Gastroesophageal sphincter (tissue), 4 donors: ENCODE measurements around the gene PPP2R5C. TPM values are rescaled to one million over a fixed set of nuclear protein-coding genes. Genes with fewer than 3 reads are reported as not detected.

Experiments
- ATAC-seq: fragments of 150-250 bp; one replicate; pipeline ENCODE4 v1.9.1; 2016; ENCODE audit warnings: mild to moderate bottlenecking, moderate library complexity
- H3K27ac ChIP-seq, 4 donors: fragments of 200-600 bp; sonication (generic) in 3 of 4; 1 replicate in 3 of 4; 2 replicates in 1 of 4; pipeline ENCODE4 v1.5.1; 2016 to 2019
- H3K27me3 ChIP-seq: fragments of 200-600 bp; sonication (generic); one replicate; pipeline ENCODE4 v1.5.1; 2019
- H3K36me3 ChIP-seq, 2 donors: fragments of 200-600 bp; sonication (generic); one replicate each; pipeline ENCODE4 v1.5.1; 2019; ENCODE audit warnings: control low read depth in 1 of 2
- H3K4me1 ChIP-seq, 3 donors: fragments of 200-600 bp; sonication (generic); 1 replicate in 2 of 3; 2 replicates in 1 of 3; pipeline ENCODE4 v1.5.1; 2016 to 2019; ENCODE audit warnings: control low read depth in 2 of 3
- H3K4me3 ChIP-seq, 2 donors: fragments of 200-600 bp; sonication (generic); one replicate each; pipeline ENCODE4 v1.5.1; 2019; ENCODE audit warnings: mild to moderate bottlenecking in 1 of 2, moderate library complexity in 1 of 2
- H3K9me3 ChIP-seq, 3 donors: fragments of 200-600 bp; sonication (generic); one replicate each; pipeline ENCODE4 v1.5.1; 2017 to 2019; ENCODE audit warnings: control low read depth in 2 of 3
- EP300 ChIP-seq: sonication (generic); formaldehyde crosslinking; IDR thresholded peaks from one replicate; pipeline ENCODE4 v1.6.1; 2017; ENCODE audit warnings: antibody characterized with exemption, mild to moderate bottlenecking
- POLR2A ChIP-seq, 2 donors: fragments of 450-650 bp; IDR thresholded peaks; one replicate each; pipeline ENCODE4 v1.6.1; 2017; ENCODE audit warnings: antibody characterized with exemption in 2 of 2, mild to moderate bottlenecking in 2 of 2, moderate library complexity in 1 of 2
- POLR2AphosphoS5 ChIP-seq: sonication (generic); formaldehyde crosslinking; IDR thresholded peaks from one replicate; pipeline ENCODE4 v1.6.1; 2017; ENCODE audit warnings: antibody characterized with exemption
- WGBS, 2 donors: methylation state at CpG; one replicate each; pipeline ENCODE4 v1.1.5; 2018; ENCODE audit warnings: low coverage in 1 of 2; 5-methylcytosine and 5-hydroxymethylcytosine counted together
- total RNA-seq, 4 donors: library from RNA; depleted of rRNA; stranded (reverse); fragments of >200 nt; gene quantifications; one replicate each; pipeline ENCODE4 v1.1.0, GENCODE V29; 2016
- TF ChIP-seq, protein P1 (sequence below), 4 experiments: fragments of 200-600 bp in 2 of 4; fragments of 450-650 bp in 2 of 4; sonication (generic) in 1 of 4; IDR thresholded peaks; one replicate each; pipeline ENCODE4 v1.5.1; 2017 to 2019; ENCODE audit warnings: antibody characterized with exemption in 4 of 4, mild to moderate bottlenecking in 2 of 4, moderate library complexity in 2 of 4

The PPP2R5C gene
- total RNA-seq, 4 donors from 2014 or later, result 123 to 199 (median 131) TPM

DNA sequence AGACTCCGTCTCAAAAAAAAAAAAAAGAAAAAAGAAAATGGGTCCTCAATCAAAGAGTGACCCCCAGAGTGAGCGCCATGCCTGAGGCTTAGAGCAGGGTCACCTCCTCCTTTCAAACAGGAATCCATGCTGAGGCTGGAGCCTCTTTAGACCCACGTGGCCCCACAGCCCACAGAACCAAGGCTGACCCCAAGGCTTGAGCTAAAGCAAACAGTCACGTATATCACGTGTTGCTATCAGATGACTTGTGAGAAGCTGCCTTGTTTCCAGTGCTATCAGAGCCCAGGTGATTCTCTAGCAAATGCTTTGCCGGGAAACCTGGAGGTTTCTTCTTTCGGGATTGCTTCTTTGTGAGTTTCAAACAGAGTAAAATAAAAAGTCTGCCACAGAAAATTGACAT, 171.2 kb downstream of the PPP2R5C start:
- H3K27me3 ChIP-seq, result no peaks in the 10 kb centered on the region
- ATAC-seq, result no peak
- H3K9me3 ChIP-seq, result no peaks in the 10 kb centered on the region
- peaks cover 0 to 6% of the 10 kb centered on the region in 2 donors for H3K36me3 ChIP-seq
- peaks cover 0 to 13% (median 5%) of the 10 kb centered on the region in 3 donors for H3K4me1 ChIP-seq
- no peak for TF ChIP-seq EP300
- H3K4me3 ChIP-seq, result no peak overlapping the region
- no peak overlapping the region for H3K27ac ChIP-seq
- 42 to 43% methylated on average over 4 to 5 of the region's 7 CpGs for whole genome bisulfite sequencing, 2 donors

DNA sequence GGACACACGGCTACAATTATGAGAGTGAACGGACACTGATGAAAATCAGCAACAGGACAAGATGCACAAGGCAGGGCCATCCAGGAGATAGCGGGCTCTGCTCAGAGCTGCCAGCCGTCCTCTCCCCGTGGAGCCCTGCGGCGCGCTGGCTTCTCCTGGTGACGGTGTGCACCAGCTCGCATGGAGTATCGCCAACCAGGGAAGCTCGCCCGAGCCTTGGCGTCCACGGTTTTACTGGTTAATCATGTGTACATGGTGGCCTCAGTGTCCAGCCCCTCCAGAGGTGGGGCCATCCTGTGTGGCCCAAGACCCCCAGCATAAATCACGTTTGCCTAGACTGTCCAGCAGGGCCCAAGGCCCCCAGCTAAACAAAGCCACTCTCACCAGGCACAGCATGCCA, 171.7 kb downstream of the PPP2R5C start:
- TF ChIP-seq, protein P1, sequence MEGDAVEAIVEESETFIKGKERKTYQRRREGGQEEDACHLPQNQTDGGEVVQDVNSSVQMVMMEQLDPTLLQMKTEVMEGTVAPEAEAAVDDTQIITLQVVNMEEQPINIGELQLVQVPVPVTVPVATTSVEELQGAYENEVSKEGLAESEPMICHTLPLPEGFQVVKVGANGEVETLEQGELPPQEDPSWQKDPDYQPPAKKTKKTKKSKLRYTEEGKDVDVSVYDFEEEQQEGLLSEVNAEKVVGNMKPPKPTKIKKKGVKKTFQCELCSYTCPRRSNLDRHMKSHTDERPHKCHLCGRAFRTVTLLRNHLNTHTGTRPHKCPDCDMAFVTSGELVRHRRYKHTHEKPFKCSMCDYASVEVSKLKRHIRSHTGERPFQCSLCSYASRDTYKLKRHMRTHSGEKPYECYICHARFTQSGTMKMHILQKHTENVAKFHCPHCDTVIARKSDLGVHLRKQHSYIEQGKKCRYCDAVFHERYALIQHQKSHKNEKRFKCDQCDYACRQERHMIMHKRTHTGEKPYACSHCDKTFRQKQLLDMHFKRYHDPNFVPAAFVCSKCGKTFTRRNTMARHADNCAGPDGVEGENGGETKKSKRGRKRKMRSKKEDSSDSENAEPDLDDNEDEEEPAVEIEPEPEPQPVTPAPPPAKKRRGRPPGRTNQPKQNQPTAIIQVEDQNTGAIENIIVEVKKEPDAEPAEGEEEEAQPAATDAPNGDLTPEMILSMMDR (IDR thresholded peaks at IDR 0.05), result no peak
- TF ChIP-seq POLR2AphosphoS5 (no peak), EP300 (no peak), POLR2A (IDR thresholded peaks at IDR 0.05) (no peak)

DNA sequence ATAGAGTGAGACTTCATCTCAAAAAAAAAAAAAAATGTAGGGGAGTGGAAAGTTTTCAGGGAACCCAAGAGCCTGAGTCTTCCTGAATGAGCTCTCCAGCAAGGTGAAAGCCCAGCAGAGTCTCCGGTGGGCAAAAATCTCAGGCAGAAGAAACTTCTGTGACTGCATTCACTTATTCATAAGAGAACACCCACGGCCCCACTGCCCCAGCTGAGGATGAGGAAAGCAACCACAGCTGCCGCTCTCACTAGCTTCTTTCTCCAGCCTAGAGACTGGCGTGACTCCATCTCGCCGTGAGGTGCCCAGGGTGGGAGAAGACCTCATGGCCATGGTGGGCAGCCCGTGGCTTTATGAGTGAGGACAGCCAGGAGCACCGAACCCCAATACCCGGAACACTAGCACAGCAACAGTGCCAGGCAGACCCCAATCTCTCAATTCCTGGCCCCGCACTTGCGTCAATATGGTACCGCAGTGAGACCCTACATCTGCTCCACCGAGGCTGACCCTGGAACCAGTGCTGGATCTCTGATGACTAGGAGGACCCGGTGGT, 173.2 kb downstream of the PPP2R5C start:
- no peaks in the 10 kb centered on the region for H3K9me3 ChIP-seq
- no peaks in the 10 kb centered on the region for H3K4me1 ChIP-seq
- WGBS, 2 donors, result 80 to 93% methylated on average over 1 to 3 of the region's 14 CpGs
- H3K27me3 ChIP-seq, result peaks cover 5% of the 10 kb centered on the region
- ATAC-seq, result no peak
- no peak overlapping the region for H3K27ac ChIP-seq
- H3K4me3 ChIP-seq, result no peak overlapping the region
- TF ChIP-seq EP300 (no peak), POLR2A (IDR thresholded peaks at IDR 0.05) (no peak), POLR2AphosphoS5 (no peak)
- TF ChIP-seq, protein P1 (IDR thresholded peaks at IDR 0.05), result no peak
- no peaks in the 10 kb centered on the region for H3K36me3 ChIP-seq

More for the DNA sequence above, 171.7 kb downstream of the PPP2R5C start:
- Histone ChIP-seq H3K4me3 (no peak overlapping the region), H3K9me3 (no peaks in the 10 kb centered on the region), H3K27me3 (peaks cover under 1% of the 10 kb centered on the region), H3K27ac (no peak overlapping the region), H3K36me3 (peaks cover 0 to 6% of the 10 kb centered on the region in 2 donors), H3K4me1 (peaks cover 0 to 8% (median 3%) of the 10 kb centered on the region in 3 donors)
- 20 to 91% methylated on average over 1 to 8 of the region's 16 CpGs for WGBS, 2 donors
- ATAC-seq, result no peak

DNA sequence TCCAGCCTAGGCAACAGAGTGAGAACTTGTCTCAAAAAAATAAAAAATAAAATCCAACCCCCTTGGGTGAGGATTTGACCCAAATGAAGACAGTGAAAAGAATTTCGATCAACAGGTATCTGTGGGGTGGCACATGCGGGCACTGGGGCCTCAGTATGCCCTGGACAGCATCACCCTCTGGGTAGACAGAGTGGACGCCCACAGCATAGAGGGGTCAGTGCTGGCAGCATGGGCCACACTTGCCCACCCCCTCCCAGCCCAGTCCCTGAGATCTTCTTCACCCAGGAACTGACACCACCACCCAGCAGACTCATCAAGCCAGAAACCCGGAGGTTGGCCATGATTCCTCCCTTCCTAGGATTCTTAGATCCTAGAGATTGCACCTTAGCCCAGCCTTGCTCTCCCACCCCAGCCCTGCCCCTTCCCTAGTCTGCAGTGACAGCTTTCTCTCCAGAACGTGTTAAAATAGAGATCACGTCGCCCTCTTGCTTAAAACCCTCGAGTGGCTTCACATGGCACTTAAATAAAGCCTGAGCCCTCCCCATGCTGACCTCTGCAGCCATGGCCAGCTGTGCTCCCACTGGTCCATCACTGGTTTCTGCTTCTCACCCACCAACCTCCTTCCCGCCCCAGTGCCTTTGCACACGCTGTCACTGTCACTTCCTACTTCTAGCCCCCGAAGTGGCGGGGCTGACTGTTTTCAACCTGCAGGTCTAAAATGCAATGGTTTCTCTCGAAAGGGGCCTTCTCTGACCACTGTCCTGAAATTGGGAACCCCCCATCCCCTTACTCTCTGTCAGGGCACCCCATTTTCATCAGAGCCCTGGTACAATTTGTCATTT, 176.6 kb downstream of the PPP2R5C start:
- TF ChIP-seq EP300 (no peak), POLR2AphosphoS5 (no peak), POLR2A (IDR thresholded peaks at IDR 0.05) (no peak)
- TF ChIP-seq, protein P1 (IDR thresholded peaks at IDR 0.05), result no peak
- no peak overlapping the region for H3K4me3 ChIP-seq
- ATAC-seq, result no peak
- H3K4me1 ChIP-seq, result no peaks in the 10 kb centered on the region
- H3K27ac ChIP-seq, result no peak overlapping the region
- no peaks in the 10 kb centered on the region for H3K36me3 ChIP-seq
- WGBS, 2 donors, result 66 to 88% methylated on average over 6 to 9 of the region's 13 CpGs
- H3K27me3 ChIP-seq, result peaks cover 19% of the 10 kb centered on the region
- no peaks in the 10 kb centered on the region for H3K9me3 ChIP-seq

DNA sequence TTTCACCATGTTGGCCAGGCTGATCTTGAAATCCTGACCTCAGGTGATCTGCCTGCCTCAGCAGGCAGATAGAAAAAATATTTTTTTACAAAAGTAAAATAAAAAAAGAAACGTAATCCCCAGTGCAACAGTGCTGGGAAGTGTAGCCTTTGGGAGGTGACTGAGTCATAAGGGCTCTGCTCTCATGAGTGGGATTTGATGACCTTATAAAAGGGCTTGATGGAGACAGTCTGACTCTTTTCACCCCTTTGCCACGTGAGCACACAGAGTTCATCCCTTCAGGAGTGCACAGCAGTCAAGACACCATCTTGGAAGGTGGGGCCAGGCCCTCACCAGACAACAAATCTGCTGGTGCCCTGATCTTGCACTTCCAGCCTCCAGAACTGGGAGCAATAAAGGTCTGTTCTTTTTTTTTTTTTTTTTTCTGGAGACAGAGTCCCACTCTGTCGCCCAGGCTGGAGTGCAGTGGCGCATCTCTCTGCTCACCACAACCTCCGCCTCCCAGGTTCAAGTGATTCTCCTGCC, 178.2 kb downstream of the PPP2R5C start:
- peaks cover 34% of the 10 kb centered on the region for H3K27me3 ChIP-seq
- H3K4me3 ChIP-seq, result no peak overlapping the region
- H3K36me3 ChIP-seq, result no peaks in the 10 kb centered on the region
- H3K27ac ChIP-seq, result no peak overlapping the region
- no peak for ATAC-seq
- WGBS, 2 donors, result 70 to 87% methylated on average over 2 to 3 of the region's 5 CpGs
- TF ChIP-seq, protein P1 (IDR thresholded peaks at IDR 0.05), result no peak
- TF ChIP-seq POLR2AphosphoS5, result no peak
- TF ChIP-seq POLR2A (IDR thresholded peaks at IDR 0.05), result no peak
- H3K4me1 ChIP-seq, result no peaks in the 10 kb centered on the region
- H3K9me3 ChIP-seq, result no peaks in the 10 kb centered on the region
